Fibroblast of mammary gland (primary cell): ENCODE measurements around the gene SPANXC.

Source experiments
- DNase-seq: peaks from one replicate; pipeline ENCODE4 v3.0.0-alpha.2; 2010; ENCODE audit warnings: low read depth
- H3K4me3 ChIP-seq: 2 replicates; pipeline ENCODE4 v1.5.1; 2011; ENCODE audit warnings: low read depth, mild to moderate bottlenecking, low read length, moderate library complexity; ENCODE audit not compliant: control insufficient read depth
- CTCF ChIP-seq: conservative IDR thresholded peaks from 2 replicates; pipeline ENCODE4 v1.5.1; 2011; ENCODE audit warnings: low read depth, low read length, inconsistent platforms; ENCODE audit not compliant: control insufficient read depth, insufficient read depth

SPANXC gene

GRCh38 chrX:141201962-141202361 is 40.4 kb downstream of the SPANXC start:
- no peak overlapping the region for H3K4me3 ChIP-seq
- no peak for TF ChIP-seq CTCF
- DNase-seq, result no peak
